ENCODE measurements around the gene ST8SIA4. TPM values are rescaled to one million over a fixed set of nuclear protein-coding genes. Genes with fewer than 3 reads are reported as not detected.
"Not testable (repeated sequence)": the region's sequence is repeated elsewhere in the genome, so short reads cannot be mapped to it uniquely, and the experiment has no call there.

ST8SIA4 gene
- total RNA-seq, 1 experiment from 2014 or later = 2.5 TPM

DNA sequence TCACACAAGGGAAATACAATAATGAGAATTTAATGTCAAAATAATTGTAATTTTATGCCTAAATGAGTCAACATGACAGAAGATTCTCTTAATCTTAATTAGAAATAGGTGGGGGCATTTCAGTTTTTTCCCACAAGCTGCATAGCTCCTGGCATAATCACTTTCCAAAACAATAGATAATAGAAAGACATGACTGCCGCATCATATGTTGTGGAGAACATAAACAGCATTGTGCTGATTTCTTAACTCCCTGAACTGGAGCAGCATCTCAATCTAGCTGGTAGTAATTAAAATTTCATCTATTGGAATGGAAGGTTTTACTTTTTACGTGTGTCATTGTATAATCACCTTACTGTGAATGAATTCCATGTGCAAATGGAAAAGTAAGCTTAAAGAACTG is 112.1 kb downstream of the ST8SIA4 start:
- Histone ChIP-seq H3K4me3 (ENCODE audit: insufficient read depth, low read depth, low read length) (no peak overlapping the region), H3K36me3 (replicated peaks; ENCODE audit: control insufficient read depth, insufficient read depth, low read length) (no peaks in the 10 kb centered on the region), H3K27me3 (ENCODE audit: control insufficient read depth, insufficient read depth, low read length) (no peaks in the 10 kb centered on the region)
- DNase-seq = no peak

DNA sequence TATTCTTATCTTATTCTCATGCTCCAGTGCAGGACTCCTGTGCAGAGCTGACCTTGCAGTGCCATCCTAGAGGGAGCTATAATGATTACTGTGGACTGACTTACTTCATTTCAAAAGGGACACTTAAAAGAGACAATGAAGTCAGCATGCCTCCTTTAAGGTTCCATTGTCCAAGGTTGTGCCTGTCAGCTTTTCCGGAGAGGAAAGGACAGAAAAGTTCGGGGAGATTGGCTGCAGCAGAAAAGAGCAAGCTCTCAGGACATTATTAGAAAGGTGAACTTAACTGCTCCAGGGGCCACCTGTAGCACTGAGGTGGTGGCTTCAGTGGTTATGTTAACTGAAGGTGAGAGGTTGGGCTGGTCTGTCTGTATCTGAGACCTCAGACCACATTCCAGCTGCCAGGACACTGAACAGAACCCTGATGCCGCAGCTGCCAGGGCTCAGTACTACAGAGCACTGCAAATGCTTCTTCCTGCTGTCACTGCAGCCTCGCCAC is 112.9 kb downstream of the ST8SIA4 start:
- Histone ChIP-seq H3K4me3 (ENCODE audit: insufficient read depth, low read depth, low read length) (no peak overlapping the region), H3K36me3 (replicated peaks; ENCODE audit: control insufficient read depth, insufficient read depth, low read length) (no peaks in the 10 kb centered on the region), H3K27me3 (ENCODE audit: control insufficient read depth, insufficient read depth, low read length) (no peaks in the 10 kb centered on the region)
- peak; percentile 38 for DNase-seq

- no peak for DNase-seq
- Histone ChIP-seq H3K4me3 (ENCODE audit: insufficient read depth, low read depth, low read length) (no peak overlapping the region), H3K27me3 (ENCODE audit: control insufficient read depth, insufficient read depth, low read length) (no peaks in the 10 kb centered on the region), H3K36me3 (replicated peaks; ENCODE audit: control insufficient read depth, insufficient read depth, low read length) (no peaks in the 10 kb centered on the region)
Measured at GRCh38 chr5:100789694-100790093, 113.4 kb downstream of the ST8SIA4 start.

DNA sequence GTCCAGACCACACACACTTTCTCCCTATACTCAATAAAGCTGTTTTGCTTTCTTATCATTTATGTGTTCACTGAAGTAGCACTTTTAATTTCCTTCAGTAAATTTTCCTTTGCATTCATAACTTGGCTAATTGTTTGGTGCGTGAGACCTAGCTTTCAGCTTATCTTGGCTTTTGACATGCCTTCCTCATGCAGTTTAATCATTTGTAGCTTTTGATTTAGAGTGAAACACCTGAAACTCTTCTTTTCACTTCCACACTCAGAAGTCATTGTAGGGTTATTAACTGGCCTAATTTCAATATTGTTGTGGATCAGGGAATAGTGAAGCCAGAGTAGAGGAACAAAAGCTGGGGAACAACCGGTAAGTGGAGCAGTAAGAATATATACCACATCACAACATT is 114.7 kb downstream of the ST8SIA4 start:
- Histone ChIP-seq H3K4me3 (ENCODE audit: insufficient read depth, low read depth, low read length) (no peak overlapping the region), H3K36me3 (replicated peaks; ENCODE audit: control insufficient read depth, insufficient read depth, low read length) (no peaks in the 10 kb centered on the region), H3K27me3 (ENCODE audit: control insufficient read depth, insufficient read depth, low read length) (no peaks in the 10 kb centered on the region)
- no peak for DNase-seq

- Histone ChIP-seq H3K4me3 (ENCODE audit: insufficient read depth, low read depth, low read length) (no peak overlapping the region), H3K36me3 (replicated peaks; ENCODE audit: control insufficient read depth, insufficient read depth, low read length) (no peaks in the 10 kb centered on the region), H3K27me3 (ENCODE audit: control insufficient read depth, insufficient read depth, low read length) (no peaks in the 10 kb centered on the region)
- DNase-seq = no peak
Measured at GRCh38 chr5:100787648-100788047, 115.4 kb downstream of the ST8SIA4 start.

- not testable (repeated sequence) for DNase-seq; H3K27me3 ChIP-seq (ENCODE audit: control insufficient read depth, insufficient read depth, low read length); H3K4me3 ChIP-seq (ENCODE audit: insufficient read depth, low read depth, low read length); H3K36me3 ChIP-seq (replicated peaks; ENCODE audit: control insufficient read depth, insufficient read depth, low read length)
Measured at GRCh38 chr5:100785536-100785935, 117.5 kb downstream of the ST8SIA4 start.

- no peak overlapping the region for H3K4me3 ChIP-seq (ENCODE audit: insufficient read depth, low read depth, low read length)
- no peaks in the 10 kb centered on the region for H3K36me3 ChIP-seq (replicated peaks; ENCODE audit: control insufficient read depth, insufficient read depth, low read length)
Measured at GRCh38 chr5:100780376-100780870, 122.7 kb downstream of the ST8SIA4 start.

GRCh38 chr5:100779669-100780375 is 123.3 kb downstream of the ST8SIA4 start:
- no peak overlapping the region for H3K4me3 ChIP-seq (ENCODE audit: insufficient read depth, low read depth, low read length)
- H3K36me3 ChIP-seq (replicated peaks; ENCODE audit: control insufficient read depth, insufficient read depth, low read length) = no peaks in the 10 kb centered on the region
- no peaks in the 10 kb centered on the region for H3K27me3 ChIP-seq (ENCODE audit: control insufficient read depth, insufficient read depth, low read length)
- no peak for DNase-seq

More at GRCh38 chr5:100780376-100780870, 122.7 kb downstream of the ST8SIA4 start:
- DNase-seq = no peak
- no peaks in the 10 kb centered on the region for H3K27me3 ChIP-seq (ENCODE audit: control insufficient read depth, insufficient read depth, low read length)

GRCh38 chr5:100777680-100778300 is 125.3 kb downstream of the ST8SIA4 start:
- Histone ChIP-seq H3K4me3 (ENCODE audit: insufficient read depth, low read depth, low read length) (no peak overlapping the region), H3K36me3 (replicated peaks; ENCODE audit: control insufficient read depth, insufficient read depth, low read length) (no peaks in the 10 kb centered on the region), H3K27me3 (ENCODE audit: control insufficient read depth, insufficient read depth, low read length) (no peaks in the 10 kb centered on the region)
- no peak for DNase-seq

GRCh38 chr5:100775533-100775855 is 127.6 kb downstream of the ST8SIA4 start:
- Histone ChIP-seq H3K4me3 (ENCODE audit: insufficient read depth, low read depth, low read length) (no peak overlapping the region), H3K36me3 (replicated peaks; ENCODE audit: control insufficient read depth, insufficient read depth, low read length) (no peaks in the 10 kb centered on the region), H3K27me3 (ENCODE audit: control insufficient read depth, insufficient read depth, low read length) (no peaks in the 10 kb centered on the region)
- no peak for DNase-seq

DNA sequence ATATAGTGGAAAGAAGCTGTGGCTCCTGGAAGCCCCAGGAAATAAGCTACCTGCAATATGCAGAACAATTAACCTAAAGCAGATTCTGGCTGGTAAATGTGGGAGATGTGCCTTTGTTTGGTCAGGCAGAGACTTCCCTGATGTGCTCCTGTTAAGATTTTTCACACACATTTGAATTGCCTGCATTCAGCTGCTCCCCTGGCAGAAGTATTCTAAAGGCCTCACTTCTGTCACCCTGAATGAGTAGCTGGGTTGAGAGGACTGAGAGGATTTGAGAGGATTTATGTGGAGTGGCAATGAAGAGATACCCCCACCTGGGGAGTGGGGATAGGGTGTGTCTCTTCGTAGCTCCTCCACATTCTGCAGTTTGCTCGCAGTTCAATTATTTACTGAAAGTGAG is 130.5 kb downstream of the ST8SIA4 start:
- peak; percentile 10 for DNase-seq
- Histone ChIP-seq H3K4me3 (ENCODE audit: insufficient read depth, low read depth, low read length) (no peak overlapping the region), H3K27me3 (ENCODE audit: control insufficient read depth, insufficient read depth, low read length) (no peaks in the 10 kb centered on the region), H3K36me3 (replicated peaks; ENCODE audit: control insufficient read depth, insufficient read depth, low read length) (no peaks in the 10 kb centered on the region)

DNA sequence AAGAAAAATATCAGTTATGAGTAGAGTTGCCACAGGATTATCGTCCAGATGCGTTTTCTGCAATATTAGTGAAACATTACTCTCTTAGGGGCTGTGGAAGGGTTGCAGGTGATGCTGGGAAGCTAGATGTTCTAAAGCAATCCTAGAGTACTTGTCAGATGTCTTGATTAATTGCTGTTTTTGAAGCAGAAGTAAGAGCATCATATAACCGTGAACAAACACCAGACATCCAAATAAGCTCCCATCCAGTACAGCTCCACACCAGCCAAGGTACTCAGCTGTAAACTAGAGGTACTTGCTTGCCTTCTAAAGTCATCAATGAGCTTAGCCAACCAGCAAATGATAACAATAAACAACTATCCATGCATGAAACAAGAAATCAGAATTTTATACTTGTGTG is 131.1 kb downstream of the ST8SIA4 start:
- DNase-seq = no peak
- Histone ChIP-seq H3K4me3 (ENCODE audit: insufficient read depth, low read depth, low read length) (no peak overlapping the region), H3K27me3 (ENCODE audit: control insufficient read depth, insufficient read depth, low read length) (no peaks in the 10 kb centered on the region), H3K36me3 (replicated peaks; ENCODE audit: control insufficient read depth, insufficient read depth, low read length) (no peaks in the 10 kb centered on the region)

GRCh38 chr5:100771181-100771580 is 131.9 kb downstream of the ST8SIA4 start:
- Histone ChIP-seq H3K27me3 (ENCODE audit: control insufficient read depth, insufficient read depth, low read length) (no peaks in the 10 kb centered on the region), H3K4me3 (ENCODE audit: insufficient read depth, low read depth, low read length) (no peak overlapping the region), H3K36me3 (replicated peaks; ENCODE audit: control insufficient read depth, insufficient read depth, low read length) (no peaks in the 10 kb centered on the region)
- DNase-seq = no peak

DNA sequence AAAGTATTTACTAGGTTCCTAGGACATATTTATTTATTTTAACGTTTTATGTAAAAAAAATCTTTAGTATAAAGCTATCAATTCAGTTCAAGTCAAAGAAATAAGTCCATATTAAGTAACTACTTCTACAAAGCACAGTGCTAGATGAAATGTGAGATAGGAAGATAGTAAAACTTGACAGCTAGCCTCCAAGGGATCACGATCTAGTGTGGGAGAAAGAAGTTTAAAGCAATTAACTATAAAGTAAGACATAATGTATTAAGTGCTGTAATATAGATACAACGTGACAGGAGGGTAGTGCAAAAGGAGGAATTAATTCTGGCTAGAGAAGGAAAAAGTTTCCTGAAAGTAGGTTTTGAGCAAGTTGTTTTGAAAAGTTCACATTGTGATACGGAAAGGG is 134.9 kb downstream of the ST8SIA4 start:
- Histone ChIP-seq H3K36me3 (replicated peaks; ENCODE audit: control insufficient read depth, insufficient read depth, low read length) (no peaks in the 10 kb centered on the region), H3K4me3 (ENCODE audit: insufficient read depth, low read depth, low read length) (no peak overlapping the region), H3K27me3 (ENCODE audit: control insufficient read depth, insufficient read depth, low read length) (no peaks in the 10 kb centered on the region)
- DNase-seq = no peak

DNA sequence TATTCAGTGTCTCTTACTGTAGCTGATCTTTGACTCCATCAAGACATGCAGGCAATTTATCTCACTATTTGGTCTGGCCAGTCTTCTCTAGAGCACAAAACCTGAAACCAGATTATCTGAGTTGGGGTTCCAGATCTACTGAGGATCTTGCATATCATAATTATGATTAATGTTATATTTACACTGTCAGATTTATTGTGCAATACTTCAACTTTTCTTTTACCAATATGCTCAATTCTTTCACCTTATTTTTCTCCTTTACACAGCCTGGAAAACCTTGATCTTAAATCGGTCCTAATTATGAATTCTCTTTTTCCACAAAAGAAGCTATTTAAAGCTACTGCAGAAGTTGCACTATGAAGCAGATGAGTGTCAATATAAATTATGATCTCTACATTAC is 140.1 kb downstream of the ST8SIA4 start:
- no peak for DNase-seq
- Histone ChIP-seq H3K4me3 (ENCODE audit: insufficient read depth, low read depth, low read length) (no peak overlapping the region), H3K36me3 (replicated peaks; ENCODE audit: control insufficient read depth, insufficient read depth, low read length) (no peaks in the 10 kb centered on the region), H3K27me3 (ENCODE audit: control insufficient read depth, insufficient read depth, low read length) (0 out of 2 replicates have a peak, but pooled peaks cover 1% of the 10 kb centered on the region)

All from H7 (cell line).